Measurements from ENCODE around the gene NAT8L. TPM values are rescaled to one million over a fixed set of nuclear protein-coding genes. Genes with fewer than 3 reads are reported as not detected.

NAT8L gene
- polyA plus RNA-seq, 3 donors: 5.6 to 7.6 (median 7.3) TPM

DNA sequence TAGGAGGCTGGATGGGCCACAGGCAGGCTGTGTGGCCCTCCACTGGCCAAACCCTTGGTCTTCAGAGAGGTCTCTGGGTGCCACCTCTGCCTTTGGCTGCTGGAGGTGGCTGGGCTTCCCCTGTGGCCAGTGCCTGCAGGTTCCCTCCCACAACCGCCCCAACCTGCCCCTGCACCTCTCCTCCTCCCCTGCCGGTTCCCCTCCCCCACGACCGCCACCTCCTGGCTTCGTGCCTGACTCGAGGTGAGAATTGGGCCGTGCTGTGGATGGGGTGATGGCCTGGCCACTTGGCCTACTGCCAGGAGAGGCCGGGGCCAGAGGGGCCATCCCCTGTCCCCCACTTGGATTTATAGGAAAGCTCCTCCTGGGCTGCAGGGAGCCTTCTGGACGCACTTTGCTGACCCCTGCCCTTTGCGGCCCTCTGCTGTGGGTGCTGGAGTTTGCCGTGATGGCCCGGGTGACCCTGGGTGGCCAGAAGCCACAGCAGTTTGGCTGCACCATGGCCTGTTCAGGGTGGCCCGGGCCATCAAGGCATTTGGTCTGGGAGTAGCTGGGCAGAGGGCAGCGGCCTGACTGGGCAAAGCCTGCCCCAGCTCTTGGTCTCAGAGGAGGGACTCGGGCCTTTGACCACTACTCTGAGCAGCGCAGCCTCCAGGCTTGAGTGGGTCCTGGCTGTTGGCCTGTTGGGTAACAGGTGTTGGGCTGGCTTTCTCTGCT, 3.8 kb downstream of the NAT8L start:
- DNase-seq (ENCODE audit: low read depth in 3 of 3, low spot score in 2 of 3): no peak

DNA sequence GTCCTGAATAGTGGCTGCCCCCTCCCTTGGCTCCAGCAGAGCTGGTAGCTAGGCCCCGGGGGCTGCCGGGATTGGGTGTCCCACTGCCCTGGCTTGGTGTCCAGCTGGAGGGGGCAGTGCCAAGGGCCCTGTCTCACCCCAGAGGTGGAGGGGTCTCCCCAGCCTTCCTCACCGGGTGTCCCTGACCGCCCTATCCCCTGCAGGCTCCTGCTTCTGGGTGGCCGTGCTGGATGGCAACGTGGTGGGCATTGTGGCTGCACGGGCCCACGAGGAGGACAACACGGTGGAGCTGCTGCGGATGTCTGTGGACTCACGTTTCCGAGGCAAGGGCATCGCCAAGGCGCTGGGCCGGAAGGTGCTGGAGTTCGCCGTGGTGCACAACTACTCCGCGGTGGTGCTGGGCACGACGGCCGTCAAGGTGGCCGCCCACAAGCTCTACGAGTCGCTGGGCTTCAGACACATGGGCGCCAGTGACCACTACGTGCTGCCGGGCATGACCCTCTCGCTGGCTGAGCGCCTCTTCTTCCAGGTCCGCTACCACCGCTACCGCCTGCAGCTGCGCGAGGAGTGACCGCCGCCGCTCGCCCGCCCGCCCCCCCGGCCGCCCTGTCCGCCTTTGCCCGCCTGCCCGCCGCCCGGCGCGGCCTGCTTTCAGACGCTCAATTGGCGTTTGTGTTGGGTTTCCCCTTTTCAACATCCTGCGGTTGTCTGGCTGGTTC, 4.6 kb downstream of the NAT8L start:
- no peak for DNase-seq (ENCODE audit: low read depth in 3 of 3, low spot score in 2 of 3)

DNA sequence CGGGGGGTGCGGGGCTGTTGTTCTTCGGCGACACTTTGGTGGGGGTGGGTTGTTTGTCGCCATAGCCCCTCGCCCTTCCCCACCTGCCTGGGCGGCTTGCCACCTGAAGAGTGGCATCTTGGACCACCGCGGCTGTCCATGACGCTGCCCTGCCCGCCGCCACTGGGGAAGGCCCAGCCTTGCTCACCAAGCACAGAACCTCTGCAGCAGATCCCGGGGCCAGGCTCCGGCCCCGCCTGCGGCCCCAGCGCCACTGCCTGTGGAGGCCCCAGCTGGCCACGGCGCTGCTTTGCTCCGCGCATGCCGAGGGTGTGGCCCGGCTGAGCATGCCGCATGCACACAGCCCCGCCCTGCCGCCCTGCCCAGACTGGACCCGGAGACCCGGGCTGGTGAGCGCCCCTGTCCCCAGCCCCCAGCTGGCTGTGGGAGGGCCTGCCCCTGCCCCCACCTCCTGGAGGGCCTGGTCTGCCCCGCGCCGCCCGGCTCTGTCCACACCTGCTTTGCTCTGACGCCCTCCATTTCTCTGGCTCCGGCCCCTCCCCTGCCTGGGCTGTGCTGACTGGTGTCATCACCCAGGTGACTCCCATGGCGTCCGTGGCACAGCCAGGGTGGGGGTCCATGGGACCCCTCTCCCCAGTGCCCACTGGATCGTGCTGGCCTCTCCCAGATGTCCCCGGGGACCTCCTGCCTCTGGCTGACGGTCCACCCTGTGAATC, 5.3 kb downstream of the NAT8L start:
- DNase-seq (ENCODE audit: low read depth in 3 of 3, low spot score in 2 of 3): no peak

DNA sequence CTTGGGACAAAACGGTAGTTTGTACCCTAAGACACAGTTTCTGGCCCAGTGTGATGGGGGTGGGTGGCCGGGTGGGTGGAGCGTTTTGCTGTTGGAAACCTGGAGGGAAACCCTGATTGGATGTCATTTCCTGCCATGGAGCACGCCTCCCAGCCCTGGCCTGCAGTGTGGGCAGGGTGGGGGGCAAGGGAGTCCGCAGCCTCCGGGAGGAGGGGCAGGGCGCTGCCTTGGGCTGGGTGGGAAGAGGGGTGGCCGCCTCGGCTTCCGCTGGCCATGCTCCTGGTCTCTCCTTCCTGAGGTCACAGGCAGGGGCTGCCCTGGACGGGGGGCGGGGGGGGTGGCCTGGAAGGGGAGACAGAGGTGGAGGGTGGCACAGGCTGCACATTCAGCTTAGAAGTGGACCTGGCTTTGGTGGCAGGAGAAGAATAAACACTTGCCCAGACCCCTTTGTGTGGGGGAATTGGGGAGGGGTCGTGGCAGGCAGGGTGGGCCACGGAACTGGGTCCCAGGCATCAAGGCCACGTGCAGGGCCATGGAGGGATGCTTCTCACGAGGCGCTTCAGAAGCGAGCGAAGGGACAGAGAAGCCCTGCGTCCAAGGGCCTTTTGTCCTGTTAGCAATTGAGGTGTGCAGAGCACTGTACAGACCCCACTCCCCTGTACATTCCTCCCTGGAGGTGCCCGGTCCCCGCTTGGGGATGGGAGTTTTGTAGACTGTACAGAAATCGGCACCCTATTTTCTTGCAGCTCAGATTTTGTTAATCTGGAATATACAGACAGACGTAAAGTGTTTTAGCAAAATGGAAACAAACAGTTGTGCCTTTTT, 6.2 kb downstream of the NAT8L start:
- DNase-seq (ENCODE audit: low read depth in 3 of 3, low spot score in 2 of 3): no peak

DNA sequence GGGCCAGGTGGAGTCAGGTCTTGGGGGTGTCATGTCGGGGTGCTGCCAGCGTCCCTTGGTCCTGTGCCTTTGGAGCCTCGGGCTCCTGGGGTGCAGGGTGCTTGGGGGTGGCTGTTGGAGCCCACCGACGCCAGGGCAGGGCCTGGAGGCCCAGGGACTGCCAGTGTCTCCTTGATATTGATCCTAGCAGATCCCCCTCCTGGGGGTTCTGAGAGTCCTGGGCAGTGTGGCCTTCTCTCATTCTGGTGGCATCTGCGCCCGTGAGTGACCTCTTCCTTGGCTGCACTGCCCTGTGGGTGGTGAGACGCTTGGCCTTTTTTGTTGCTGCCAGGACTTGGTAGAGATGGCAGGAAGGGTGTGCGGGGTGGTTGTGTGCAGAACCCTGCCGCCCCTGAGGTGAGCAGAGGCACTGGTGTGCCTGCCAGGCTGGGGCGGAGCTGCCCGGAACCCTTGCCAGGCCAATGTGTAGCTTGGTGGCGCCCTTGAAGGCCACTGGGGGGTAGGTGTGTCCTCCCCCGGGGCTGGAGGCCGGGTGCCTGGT, 7.0 kb downstream of the NAT8L start:
- DNase-seq (ENCODE audit: low read depth in 3 of 3, low spot score in 2 of 3): no peak

DNA sequence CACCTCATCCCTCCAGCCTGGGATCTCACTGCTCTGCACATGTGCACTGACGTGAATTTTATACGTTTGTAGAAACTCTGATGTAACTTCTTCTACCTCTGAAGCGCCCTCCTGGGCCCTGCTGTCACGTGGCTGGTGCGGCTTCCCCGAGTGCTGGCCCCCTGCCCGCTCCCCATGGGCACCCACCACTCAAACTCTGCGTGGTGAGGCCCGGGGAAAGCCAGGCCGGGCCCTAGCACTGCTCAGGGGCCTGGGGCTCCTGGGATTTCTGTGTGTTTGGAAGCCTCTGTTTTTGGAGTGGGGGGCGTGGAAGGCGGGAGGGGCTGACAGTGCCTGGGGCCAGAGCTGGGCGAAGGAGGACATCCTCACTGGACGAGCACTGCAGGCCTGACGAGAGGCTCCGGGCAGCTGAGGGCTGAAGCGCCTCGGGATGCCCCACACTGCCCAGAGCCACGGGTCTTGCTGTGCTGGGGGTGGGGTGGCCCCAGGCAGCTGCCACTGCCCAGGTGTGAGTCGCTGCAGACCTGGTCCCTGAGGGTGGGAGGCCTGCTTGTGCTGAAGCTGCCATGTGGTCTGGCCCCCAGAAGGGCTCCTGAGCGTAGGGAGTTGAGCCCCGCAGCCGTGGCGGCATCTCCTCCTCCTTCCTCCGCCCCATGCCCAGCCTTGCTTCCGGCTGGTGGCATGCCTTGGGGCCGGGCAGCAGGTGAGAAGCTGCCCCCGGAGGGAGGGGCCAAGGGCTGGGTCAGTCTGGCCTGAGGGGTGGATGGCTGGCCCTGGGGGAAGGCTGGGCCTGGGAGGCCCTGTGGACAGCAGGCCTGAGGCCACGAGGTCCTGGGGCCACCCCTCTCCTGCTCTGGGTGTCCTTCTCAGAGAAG, 7.7 kb downstream of the NAT8L start:
- DNase-seq (ENCODE audit: low read depth in 3 of 3, low spot score in 2 of 3): no peak

DNA sequence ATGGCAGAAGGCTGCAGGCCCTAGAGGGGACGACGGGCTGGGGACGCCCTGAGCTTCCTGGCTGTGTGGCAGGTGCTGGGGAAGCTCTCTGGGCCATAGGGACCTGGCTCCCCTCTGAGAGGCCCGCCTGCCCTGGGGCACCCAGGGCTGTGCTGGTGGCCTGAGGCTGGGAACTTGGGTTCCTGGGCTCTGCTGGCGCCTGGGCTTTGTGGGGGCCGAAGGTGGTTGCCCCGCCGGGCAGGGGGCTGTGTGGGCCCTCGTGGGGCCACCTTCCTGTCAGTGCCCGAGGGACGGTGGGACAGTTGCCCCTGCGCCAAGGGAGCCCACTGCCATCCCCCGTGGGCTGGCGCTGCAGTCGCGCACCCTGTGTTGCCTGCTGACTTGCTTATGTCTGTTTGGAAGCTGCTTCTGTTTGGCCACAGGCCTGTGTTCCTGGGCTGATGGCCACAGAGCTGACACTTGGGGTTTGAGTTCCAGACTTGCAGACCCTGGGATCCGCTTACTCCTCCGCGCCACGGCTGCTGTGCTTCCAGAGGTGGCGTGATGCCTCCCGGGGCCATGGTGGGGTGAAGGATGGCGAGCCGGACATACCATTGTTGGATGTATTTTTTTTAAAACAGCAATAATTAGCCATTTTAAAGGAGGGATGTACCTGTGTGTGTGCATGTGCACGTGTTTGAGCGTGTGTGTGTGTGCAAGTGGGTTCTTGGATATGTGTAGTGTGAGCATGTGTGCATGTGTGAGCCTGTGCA, 8.5 kb downstream of the NAT8L start:
- DNase-seq (ENCODE audit: low read depth in 3 of 3, low spot score in 2 of 3): no peak

DNA sequence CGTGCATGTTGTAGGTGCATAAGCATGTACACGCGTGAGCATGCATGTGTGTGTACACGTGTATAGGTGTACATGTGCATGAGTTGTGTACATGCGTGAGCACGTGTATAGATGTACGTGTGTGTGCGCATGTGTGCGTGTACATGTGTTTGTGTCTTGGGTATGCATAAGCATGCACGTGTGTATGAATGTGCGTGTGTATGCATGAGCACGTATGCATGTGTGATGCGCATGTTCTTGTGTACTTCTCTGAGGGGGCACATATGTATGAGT, 9.0 kb downstream of the NAT8L start:
- no peak for DNase-seq (ENCODE audit: low read depth in 3 of 3, low spot score in 2 of 3)

DNA sequence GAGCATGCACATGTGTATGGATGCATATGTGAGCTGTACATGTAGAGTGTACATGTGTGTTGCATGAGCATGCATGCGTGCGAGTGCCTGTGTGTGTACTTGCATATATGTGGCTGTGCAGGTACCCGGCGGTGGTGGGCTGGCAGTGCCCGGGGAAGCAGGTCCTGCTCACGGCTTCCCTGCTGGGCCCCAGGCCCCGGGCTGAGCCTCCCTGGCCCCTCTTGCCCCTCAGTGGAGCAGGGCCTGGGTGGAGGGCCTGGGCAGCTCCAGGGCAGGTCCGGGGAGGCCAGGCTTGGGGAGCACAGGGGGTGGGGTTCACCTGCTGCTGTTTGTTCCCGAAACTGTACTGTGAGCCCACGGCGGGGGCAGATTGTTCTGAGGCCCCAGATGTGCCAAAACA, 9.4 kb downstream of the NAT8L start:
- no peak for DNase-seq (ENCODE audit: low read depth in 3 of 3, low spot score in 2 of 3)

DNA sequence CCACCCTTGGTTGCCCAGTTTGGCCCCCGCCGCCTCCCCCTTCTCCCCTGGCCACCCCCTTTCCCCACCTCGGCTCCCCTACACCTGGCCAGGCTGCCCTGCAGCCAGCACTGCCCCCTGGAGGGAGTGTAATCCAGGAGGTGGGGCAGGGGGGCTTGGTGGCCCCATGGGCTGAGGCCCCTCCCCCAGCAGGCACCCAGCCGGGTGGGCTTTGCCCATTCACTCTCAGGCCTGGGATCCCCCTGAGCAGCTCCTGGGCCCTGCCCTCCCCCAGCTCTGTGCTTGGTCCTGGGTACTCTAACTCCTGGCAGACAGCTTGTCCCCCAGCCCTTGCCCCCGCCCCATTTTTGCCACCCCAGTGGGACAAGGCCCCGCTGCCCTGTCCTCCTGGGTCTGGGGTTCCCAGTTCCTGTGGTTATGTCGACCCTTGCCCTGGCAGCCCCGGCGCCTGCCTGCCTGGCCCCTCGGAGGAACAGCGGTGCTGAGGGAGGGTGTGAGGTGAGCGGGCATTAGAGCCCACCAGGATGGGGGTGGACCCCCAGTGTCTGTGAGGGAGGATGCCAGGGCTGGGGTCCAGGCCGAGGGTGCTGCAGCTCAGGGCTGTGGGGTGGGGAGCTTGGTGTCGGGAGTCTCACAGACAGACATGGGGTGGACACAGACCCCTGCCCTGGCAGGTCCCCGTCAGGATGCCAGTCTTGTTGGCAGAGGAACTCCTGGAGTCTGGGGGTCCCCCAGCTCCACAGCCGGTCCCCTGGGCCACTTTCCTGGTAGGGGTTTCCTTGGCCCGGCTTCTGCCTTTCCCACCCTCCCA, 10.2 kb downstream of the NAT8L start:
- no peak for DNase-seq (ENCODE audit: low read depth in 3 of 3, low spot score in 2 of 3)

DNA sequence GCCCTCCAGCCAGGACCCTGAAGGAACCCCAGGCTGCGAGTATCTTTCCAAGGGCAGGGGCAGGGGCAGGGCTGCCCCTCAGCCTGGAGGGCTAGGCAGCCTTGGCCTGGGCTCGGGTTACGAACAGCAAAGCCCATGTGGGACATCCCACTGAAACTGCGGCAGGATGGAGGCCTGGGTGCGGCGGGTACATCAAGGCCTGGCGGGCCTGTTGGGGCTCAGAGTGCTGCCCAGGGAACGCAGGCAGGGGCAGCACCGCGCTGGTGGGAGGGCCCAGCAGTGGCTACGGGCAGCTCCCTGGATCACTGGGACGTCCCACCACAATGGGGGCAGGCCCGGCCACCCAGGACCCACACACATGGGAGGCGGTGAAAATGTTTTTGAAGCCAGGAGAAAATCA, 10.9 kb downstream of the NAT8L start:
- no peak for DNase-seq (ENCODE audit: low read depth in 3 of 3, low spot score in 2 of 3)

DNA sequence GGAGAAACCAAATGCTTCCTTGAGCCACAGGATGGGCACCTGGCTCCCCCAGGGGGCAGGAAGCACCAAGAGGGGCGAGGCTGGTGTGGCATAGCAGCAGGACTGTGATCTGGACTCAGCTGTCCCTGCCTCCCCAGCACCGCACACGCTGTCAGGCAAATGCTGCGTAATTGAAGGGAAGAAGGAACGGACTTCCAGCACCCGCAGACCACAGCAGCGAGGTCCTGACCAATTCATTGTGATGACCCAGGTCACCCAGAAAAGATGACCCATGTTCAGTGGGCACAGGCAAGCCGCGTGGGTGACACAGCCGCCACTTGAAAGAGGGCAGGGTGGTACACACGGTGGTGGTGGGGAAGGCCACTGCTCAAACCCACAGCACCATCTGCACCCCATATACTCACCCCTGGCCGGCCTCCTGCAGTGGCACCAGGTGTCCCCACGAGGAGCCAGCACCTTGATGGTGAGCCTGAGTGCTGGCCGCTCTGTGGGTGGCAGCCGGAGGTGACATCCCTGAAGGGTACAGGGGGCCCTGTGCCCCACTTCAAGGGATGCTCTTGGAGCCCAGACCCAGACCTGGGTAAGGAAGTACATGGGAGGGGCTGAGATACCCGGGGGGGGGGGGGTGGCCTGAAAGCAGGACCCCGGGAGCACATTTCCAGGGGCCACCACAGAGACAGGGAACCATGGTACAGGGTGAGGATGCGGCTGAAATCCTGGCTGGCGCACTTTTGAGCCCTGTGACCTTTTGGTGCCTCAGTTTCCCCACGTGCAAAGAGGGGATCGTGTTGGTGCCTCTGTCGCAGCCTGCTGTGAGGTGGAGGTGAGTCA, 11.5 kb downstream of the NAT8L start:
- DNase-seq (ENCODE audit: low read depth in 3 of 3, low spot score in 2 of 3): no peak

DNA sequence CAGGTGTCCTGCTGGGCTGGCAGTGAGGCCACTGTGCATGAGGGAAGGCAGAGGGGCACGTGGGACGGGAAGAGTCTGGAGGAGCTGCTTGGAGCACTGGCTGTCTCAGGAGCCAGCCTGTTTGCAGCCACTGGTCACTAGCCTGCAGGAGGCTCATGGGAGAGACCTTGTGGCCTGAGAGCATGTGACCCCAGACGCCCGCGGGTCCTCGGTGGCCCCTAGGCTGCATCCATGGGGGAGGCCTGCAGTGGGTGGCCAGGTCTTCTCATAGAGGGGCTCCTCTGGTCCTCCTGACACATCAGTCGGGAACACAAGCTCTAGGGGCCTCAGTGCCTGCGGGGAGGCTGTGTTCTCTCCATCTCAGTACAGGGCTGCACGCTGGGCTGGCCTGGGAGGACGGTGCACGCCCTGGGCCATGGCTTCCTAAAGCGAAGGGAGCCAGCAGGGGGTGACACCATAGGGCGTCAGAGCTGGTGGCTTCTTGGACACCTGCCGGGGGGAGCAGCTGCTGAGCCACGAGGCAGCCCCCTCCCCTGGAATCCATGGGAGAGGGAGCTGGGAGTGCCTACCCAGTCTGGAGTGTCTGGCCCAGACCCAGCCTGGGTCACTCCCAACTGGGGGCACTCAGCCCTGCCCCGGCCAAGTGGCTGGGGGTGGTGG, 12.3 kb downstream of the NAT8L start:
- no peak for DNase-seq (ENCODE audit: low read depth in 3 of 3, low spot score in 2 of 3)

DNA sequence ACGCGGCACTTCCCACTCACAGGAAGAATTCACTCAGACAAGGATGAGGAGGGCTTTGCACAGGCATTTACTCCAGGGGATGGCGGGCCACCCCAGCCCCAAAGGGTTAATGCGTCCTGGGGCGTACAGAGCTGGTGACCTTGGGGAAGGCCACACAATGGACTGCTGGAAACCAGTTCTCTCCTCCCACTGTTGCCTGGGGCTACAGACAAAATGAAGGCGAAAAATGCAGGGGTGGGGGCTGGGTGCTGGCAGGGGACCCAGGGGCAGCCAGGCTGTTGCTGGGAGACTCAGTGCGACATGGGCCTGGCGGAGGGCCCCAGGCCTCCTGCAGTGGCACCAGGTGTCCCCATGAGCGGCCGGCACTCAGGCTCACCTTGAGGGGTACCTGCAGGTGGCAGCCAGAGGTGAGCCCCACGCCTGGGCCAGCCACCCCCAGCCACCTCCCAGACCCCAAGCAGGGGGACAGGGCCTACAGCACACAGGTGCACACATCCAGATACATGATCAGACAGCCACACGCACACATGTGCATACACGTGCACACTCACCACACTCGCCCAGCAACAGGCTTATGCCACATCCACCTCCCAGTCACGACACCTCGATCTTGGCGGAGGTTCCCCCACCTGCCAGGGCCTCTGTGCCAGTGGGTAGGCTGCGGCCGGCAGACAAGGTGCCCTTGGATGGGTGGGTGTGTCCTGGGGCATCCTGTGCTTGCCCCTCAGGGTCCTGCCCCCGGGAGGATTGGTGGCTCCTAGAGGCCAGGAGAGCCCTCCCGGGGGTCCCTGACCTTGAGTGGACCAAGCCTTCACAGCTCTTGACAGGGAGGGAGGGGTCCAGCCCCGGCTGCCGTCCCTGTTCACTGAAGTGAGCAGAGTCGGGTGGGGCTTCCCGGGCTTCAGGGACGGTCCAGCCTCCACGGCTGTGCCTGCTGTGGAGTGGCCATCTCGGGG, 13.1 kb downstream of the NAT8L start:
- no peak for DNase-seq (ENCODE audit: low read depth in 3 of 3, low spot score in 2 of 3)

DNA sequence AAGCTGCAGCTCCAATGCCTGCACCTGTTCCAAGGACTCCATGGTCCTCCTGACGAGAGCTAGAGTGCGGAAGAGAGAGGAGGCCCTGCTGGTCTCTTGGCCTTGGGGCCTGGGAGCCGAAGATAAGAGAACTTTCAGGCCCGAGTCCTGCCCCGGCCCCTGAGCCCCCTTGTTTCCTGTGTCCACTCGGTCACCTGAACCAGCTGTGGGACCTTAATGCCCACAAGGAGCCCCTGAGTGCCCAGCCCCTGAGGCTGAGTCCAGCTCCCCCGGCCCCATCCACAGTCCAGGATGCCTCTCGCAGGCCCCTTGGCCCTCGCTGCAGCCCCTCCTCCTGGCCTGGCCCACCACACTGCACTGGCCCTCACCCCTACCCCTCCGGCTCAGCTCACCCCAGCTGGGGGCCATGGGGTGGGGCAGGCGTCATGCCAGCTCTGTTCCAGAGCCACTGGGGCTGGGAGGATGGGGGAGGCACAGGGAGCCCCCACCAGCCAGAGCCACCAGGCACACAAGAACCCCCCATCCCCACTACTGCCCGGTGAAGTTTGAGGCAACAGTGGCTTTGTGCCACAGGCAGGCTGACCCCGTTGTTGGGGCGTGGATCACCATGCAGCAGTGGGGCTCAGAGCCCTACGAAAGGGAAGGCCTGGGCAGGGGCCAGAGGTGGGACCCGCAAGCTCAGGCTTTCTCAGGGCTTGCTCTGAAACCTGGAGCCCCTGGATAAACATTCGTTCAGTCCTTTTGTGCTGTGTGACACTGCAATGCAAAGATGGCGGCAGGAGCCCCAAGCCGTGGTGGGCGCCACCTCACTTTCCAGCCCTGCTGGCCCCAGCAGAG, 14.1 kb downstream of the NAT8L start:
- DNase-seq (ENCODE audit: low read depth in 3 of 3, low spot score in 2 of 3): no peak
